ENCODE measurements around the gene ZCWPW1.

DNA sequence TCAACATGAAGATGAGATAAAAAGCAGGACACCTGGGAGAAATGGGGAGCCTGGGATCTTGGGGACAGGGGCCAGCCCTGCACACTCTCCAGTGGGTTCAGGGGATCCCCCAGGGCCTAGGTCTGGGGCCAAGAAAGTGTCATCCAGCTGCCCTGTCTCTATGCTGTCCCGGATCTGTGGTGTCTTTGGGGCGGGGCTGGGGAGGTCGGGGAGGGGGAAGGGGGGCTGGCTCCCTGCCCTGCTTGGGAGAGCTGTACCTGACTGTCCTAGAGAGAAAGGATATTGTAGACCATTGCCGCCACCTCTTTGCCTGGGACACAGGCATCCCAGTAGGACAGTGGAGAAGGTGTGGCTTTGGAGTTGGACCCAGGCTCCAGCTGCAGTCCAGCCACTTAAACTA lies 42.5 kb upstream of the ZCWPW1 start:
- no peak for TF ChIP-seq CTCF (IDR thresholded peaks at IDR 0.05; ENCODE audit: low read depth, low read length)
- no peak for TF ChIP-seq EZH2phosphoT487 (IDR thresholded peaks at IDR 0.05; ENCODE audit: low read depth)
